T47D (cell line): Measurements from ENCODE around the gene KRTAP16-1.
A peak's percentile ranks its signal among the peaks of the same experiment; 100 is the strongest.
"Not testable (repeated sequence)": the region's sequence is repeated elsewhere in the genome, so short reads cannot be mapped to it uniquely, and the experiment has no call there.

Source experiments
- DNase-seq, 2 experiments: peaks; one replicate each; pipeline versions ENCODE4 v3.0.0 to v3.0.0-alpha.2; 2011 to 2012; ENCODE audit warnings: low read depth in 1 of 2, low spot score in 1 of 2
- JUND ChIP-seq: IDR thresholded peaks from 2 replicates; pipeline ENCODE4 v1.6.1; 2012; ENCODE audit warnings: low read depth
- in situ Hi-C: cut with HindIII; loops from 2 replicates; pipeline ENCODE4 v1.10.0; 2016; ENCODE audit warnings: low sequenced_read_pairs, low pct_unique_long_range_greater_than_20kb

KRTAP16-1 gene

GRCh38 chr17:41304091-41304490 is 5.0 kb downstream of the KRTAP16-1 start:
- TF ChIP-seq JUND, result no peak
- no peak for DNase-seq
- in situ Hi-C loops, result no loop called here

- TF ChIP-seq JUND, result no peak
- no peak for DNase-seq
- in situ Hi-C loops, result no loop called here
These were observed 6.1 kb downstream of the KRTAP16-1 start for GRCh38 chr17:41302981-41303380.

DNA sequence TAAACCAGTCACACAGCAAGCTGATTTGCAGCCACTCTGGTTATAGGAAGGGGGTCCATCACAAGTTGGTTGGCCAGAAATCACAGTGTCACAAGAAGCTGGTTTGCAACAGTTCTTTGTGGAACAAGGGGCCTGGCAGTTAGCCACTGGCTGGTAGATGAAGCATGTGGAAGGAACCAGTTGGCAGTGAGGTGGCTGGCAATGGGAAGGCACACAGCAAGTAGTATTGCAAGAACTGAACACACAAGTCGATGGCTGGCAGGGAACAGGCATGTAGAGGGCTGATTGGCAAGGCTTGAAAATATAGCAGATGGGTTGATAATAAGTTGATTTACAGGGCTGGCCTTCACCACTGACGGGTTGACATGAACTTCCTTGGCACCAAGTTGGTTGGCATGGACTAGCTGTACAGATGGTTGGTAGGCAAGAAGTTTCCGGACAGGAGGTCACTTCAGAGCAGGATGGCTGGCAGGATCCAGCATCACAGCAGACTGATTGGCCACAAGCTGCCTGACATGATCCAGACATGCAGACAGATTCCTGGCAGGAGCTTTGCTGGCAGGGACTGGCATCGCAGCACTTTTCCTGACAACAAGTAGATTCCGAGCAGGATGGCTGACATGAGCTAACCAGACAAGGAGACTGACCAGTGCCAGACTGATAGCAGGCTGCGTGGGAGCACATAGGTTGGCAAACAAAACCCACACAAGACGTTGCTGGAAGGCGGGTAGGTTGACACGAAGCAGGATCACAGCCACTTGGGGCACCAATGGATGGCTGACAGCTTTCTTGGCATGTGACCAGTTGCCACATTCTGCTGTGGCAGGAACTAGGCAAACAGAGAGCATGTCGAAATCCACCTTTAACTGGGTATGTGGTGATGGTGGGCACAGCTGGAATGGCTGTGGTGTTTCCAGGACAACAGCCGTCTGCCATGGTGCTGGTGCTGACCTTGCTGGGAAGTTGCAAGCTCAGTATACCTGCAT is 6.9 kb downstream of the KRTAP16-1 start, which contains the start of gene KRTAP29-1:
Gene KRTAP29-1 (minus strand): TSS at position 936 of the 986 bp plus-strand sequence. CDS start 0 bp downstream, at position 936.
- TF ChIP-seq JUND, result no peak
- peak in 1 of 2 experiments; percentile 33 for DNase-seq
- in situ Hi-C loops, result no loop called here

- TF ChIP-seq JUND, result no peak
- in situ Hi-C loops, result no loop called here
- no peak for DNase-seq
These were observed 7.8 kb downstream of the KRTAP16-1 start for GRCh38 chr17:41301204-41301790.

GRCh38 chr17:41298458-41299135 is 10.5 kb downstream of the KRTAP16-1 start:
- no peak for TF ChIP-seq JUND
- in situ Hi-C loops, result no loop called here
- no peak for DNase-seq

DNA sequence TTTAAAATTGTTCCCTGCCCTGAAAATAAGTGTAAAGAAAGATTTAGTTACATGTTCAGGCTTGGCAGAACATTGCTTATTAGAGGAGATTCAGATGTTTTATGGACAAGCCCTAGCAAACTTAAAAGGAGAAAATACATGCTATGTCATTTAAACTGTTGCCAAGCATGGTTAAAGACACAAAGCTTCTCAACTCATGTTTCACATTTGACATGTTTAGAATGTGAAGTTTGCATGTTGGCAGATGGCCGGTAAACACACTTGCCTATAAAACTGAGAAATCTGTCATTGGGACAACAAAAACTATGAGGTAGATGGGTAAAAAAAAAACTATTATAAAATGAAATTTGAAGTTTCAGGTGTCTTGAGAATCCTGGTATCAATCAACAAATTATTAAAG is 12.3 kb downstream of the KRTAP16-1 start:
- DNase-seq, result no peak
- in situ Hi-C loops, result no loop called here
- no peak for TF ChIP-seq JUND

DNA sequence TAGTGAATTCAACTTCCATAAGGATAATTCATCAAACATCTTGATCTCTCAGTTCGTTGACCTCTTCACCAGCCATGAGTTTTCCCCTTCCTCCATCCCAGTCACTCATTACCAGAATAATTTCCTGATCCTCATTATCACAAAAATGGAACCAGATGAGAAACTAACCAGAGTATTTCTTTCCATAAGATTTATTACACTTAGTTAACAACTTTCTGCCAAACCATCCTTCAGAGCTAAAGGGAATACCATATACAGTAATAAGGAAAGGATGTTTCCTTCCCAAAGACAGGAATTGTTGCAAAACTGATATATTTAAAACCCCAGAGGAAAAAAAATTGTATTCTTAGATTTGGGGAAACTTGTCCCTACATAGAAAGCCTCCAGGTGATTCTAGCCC is 15.1 kb downstream of the KRTAP16-1 start:
- no peak for DNase-seq
- TF ChIP-seq JUND, result no peak
- in situ Hi-C loops, result no loop called here

GRCh38 chr17:41287050-41287449 is 22.1 kb downstream of the KRTAP16-1 start:
- DNase-seq, result no peak
- in situ Hi-C loops, result no loop called here
- no peak for TF ChIP-seq JUND

GRCh38 chr17:41284546-41284945 is 24.6 kb downstream of the KRTAP16-1 start:
- peak in 1 of 2 experiments; percentile 0 for DNase-seq
- TF ChIP-seq JUND, result no peak
- in situ Hi-C loops, result no loop called here

DNA sequence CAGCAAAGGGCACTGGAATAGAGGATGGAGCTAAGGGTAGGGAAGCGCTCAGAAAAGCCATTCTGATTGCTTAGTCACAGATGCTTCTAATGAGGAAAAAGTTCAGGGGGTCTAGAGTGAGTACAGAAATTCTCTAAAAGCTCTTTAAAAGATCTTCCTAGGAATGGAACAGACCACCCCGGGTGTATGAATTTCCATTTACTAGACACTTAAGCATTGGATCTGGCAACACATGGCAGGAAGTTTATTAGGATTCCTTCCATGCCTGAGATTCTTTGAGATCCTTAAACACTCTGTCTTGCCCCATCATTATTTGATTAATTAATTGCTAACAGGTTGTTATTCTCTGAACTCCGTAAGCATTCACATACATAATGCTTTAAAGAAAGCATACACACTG is 25.1 kb downstream of the KRTAP16-1 start:
- in situ Hi-C loops, result no loop called here
- DNase-seq, result peak in 1 of 2 experiments; percentile 4
- TF ChIP-seq JUND, result no peak

DNA sequence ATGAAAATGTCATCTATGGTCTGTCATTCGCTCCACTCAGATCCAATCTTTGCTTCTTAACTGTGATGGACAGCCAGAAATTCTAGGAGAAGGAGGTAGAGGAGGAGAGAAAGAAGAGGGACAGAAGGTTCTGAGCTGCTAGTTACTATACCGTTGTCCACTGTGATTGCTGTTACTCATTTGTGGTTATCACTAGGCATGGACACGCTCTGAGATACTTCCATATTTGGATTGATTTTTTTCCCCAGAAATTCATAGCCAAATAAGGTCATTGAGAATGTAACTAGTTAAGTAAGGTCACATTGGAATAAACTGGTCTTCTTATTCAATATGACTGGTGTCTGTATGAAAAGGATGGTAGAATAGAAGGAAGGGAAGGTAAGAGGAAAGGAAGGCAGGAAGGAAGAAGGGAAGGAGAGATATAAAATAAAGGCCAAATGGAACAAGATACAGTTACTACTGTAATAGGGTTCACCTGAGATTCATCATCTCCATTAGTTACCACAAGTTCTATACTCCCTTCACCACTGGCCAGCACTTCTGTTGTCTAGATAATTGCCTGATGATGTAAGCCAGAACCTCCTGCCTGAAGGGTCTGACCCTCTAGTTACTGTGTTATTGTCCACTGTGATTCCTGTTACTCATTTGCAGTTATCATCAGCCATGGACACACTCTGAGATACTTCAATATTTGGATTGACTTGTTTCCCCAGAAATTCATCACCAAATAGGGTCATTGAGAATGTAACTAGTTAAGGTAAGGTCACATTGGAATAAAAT is 30.7 kb downstream of the KRTAP16-1 start:
- in situ Hi-C loops, result no loop called here
- DNase-seq, result no peak
- TF ChIP-seq JUND, result no peak

- in situ Hi-C loops, DNase-seq: not testable (repeated sequence)
These were observed 33.4 kb downstream of the KRTAP16-1 start, which contains the start of gene KRTAP9-7 for GRCh38 chr17:41275648-41276190. Gene KRTAP9-7, plus strand, starts transcription at chr17:41275698. Its CDS starts 0 bp downstream, at chr17:41275698.
